Measurements from ENCODE around the gene AKR1B15. TPM values are rescaled to one million over a fixed set of nuclear protein-coding genes. Genes with fewer than 3 reads are reported as not detected.

AKR1B15 gene
- total RNA-seq, 4 donors from 2014 or later = 0.17 TPM; not detected in 3

- no peak overlapping the region for H3K27ac ChIP-seq (replicated peaks in 1 of 4)
- no peak overlapping the region for H3K4me3 ChIP-seq
- peaks cover 0 to 5% (median 0%) of the 10 kb centered on the region in 4 donors for H3K4me1 ChIP-seq
- intact Hi-C loops (cut with DNase I) = loop anchor here (10.0 kb wide), 1 partner anchor 107 kb away; no protein-coding TSS in a partner anchor
- WGBS = 70% methylated on average over 8 of the region's 8 CpGs
- TF ChIP-seq POLR2A (IDR thresholded peaks at IDR 0.05; ENCODE audit: low read depth) (no peak), EP300 (IDR thresholded peaks at IDR 0.05) (no peak), CTCF (IDR thresholded peaks at IDR 0.05) (no peak), POLR2AphosphoS5 (IDR thresholded peaks at IDR 0.05) (no peak)
- DNase-seq (ENCODE audit: extremely low spot score) = no peak
- H3K9me3 ChIP-seq = no peaks in the 10 kb centered on the region
- H3K27me3 ChIP-seq = peaks cover 0 to 7% (median 0%) of the 10 kb centered on the region in 4 donors
- H3K36me3 ChIP-seq = no peaks in the 10 kb centered on the region
Observed at GRCh38 chr7:134542195-134542771, 6.6 kb upstream of the AKR1B15 start.

- intact Hi-C loops (cut with DNase I) = loop anchor here (5.0 to 10.0 kb wide), 2 partner anchors 62 to 111 kb away; no protein-coding TSS in a partner anchor
- DNase-seq (ENCODE audit: extremely low spot score) = no peak
- WGBS = 90% methylated on average over 4 of the region's 4 CpGs
- H3K27ac ChIP-seq (replicated peaks in 1 of 4) = no peak overlapping the region
- TF ChIP-seq CTCF (IDR thresholded peaks at IDR 0.05) = no peak
- TF ChIP-seq POLR2AphosphoS5 (IDR thresholded peaks at IDR 0.05) = no peak
- TF ChIP-seq POLR2A (IDR thresholded peaks at IDR 0.05; ENCODE audit: low read depth) = no peak
- no peak for TF ChIP-seq EP300 (IDR thresholded peaks at IDR 0.05)
- no peaks in the 10 kb centered on the region for H3K27me3 ChIP-seq
- no peak overlapping the region for H3K4me3 ChIP-seq
- peaks cover 0 to 8% (median 2%) of the 10 kb centered on the region in 4 donors for H3K4me1 ChIP-seq
- H3K36me3 ChIP-seq = no peaks in the 10 kb centered on the region
- H3K9me3 ChIP-seq = no peaks in the 10 kb centered on the region
Observed at GRCh38 chr7:134545380-134545779, 3.5 kb upstream of the AKR1B15 start.

GRCh38 chr7:134545918-134546317 is 3.0 kb upstream of the AKR1B15 start:
- Histone ChIP-seq H3K27me3 (no peaks in the 10 kb centered on the region), H3K36me3 (no peaks in the 10 kb centered on the region), H3K27ac (replicated peaks in 1 of 4) (no peak overlapping the region), H3K4me3 (no peak overlapping the region), H3K4me1 (peaks cover 0 to 8% (median 2%) of the 10 kb centered on the region in 4 donors), H3K9me3 (no peaks in the 10 kb centered on the region)
- 96% methylated on average over 3 of the region's 3 CpGs for WGBS
- no peak for TF ChIP-seq POLR2A (IDR thresholded peaks at IDR 0.05; ENCODE audit: low read depth)
- TF ChIP-seq POLR2AphosphoS5 (IDR thresholded peaks at IDR 0.05) = no peak
- no peak for TF ChIP-seq EP300 (IDR thresholded peaks at IDR 0.05)
- TF ChIP-seq CTCF (IDR thresholded peaks at IDR 0.05) = no peak
- intact Hi-C loops (cut with DNase I) = loop anchor here (5.0 to 10.0 kb wide), 2 partner anchors 61 to 111 kb away; no protein-coding TSS in a partner anchor
- no peak for DNase-seq (ENCODE audit: extremely low spot score)

- 0% methylated on average over 1 of the region's 1 CpG for WGBS
- Histone ChIP-seq H3K27ac (replicated peaks in 1 of 4) (no peak overlapping the region), H3K4me3 (no peak overlapping the region), H3K9me3 (no peaks in the 10 kb centered on the region), H3K36me3 (no peaks in the 10 kb centered on the region), H3K27me3 (no peaks in the 10 kb centered on the region), H3K4me1 (peaks cover 0 to 8% (median 2%) of the 10 kb centered on the region in 4 donors)
- no peak for DNase-seq (ENCODE audit: extremely low spot score)
- intact Hi-C loops (cut with DNase I) = loop anchor here (5.0 to 10.0 kb wide), 2 partner anchors 60 to 112 kb away; no protein-coding TSS in a partner anchor
- no peak for TF ChIP-seq EP300 (IDR thresholded peaks at IDR 0.05)
- no peak for TF ChIP-seq CTCF (IDR thresholded peaks at IDR 0.05)
- no peak for TF ChIP-seq POLR2A (IDR thresholded peaks at IDR 0.05; ENCODE audit: low read depth)
- no peak for TF ChIP-seq POLR2AphosphoS5 (IDR thresholded peaks at IDR 0.05)
Observed at GRCh38 chr7:134546955-134547354, 2.0 kb upstream of the AKR1B15 start.

Data from esophagus muscularis mucosa (tissue), 4 donors.